ENCODE data around the gene ABCD4.

DNA sequence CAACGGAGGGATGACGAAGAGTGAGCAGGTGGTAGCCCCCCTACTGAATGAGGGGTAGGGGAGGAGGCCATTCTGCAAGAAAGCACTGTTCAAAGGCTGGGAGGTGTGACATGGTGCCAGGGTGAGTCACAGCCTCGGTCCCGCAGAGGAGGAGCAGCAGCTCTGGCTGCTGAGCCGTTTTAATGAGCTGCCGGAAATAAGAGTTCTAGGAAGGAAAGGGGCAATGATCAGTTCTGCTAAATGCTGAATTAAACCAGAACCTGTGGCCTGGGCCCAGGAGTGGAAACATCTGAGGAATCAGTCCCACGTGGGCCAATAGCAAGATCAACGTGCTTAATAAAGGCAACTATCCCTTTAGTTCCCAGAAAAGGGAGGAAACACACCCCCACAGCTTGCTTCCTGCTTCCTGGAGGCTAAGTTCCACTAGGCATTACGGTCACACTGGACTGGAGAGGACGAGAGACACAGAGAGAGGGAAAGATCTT lies 3.6 kb downstream of the ABCD4 start:
- TF ChIP-seq POLR2A (IDR thresholded peaks at IDR 0.05) (no peak), CTCF (IDR thresholded peaks at IDR 0.05) (no peak)

Data from esophagus squamous epithelium (tissue), 4 donors.